C1 segment of cervical spinal cord (tissue), 14 donors: ENCODE measurements around the gene ANKRD17.
A peak's percentile ranks its signal among the peaks of the same experiment; 100 is the strongest.

ENCODE experiments used
- DNase-seq, 14 donors: peaks; one replicate each; lab custom pipeline; 2025; lab: John Stamatoyannopoulos, UW

The ANKRD17 gene

DNA sequence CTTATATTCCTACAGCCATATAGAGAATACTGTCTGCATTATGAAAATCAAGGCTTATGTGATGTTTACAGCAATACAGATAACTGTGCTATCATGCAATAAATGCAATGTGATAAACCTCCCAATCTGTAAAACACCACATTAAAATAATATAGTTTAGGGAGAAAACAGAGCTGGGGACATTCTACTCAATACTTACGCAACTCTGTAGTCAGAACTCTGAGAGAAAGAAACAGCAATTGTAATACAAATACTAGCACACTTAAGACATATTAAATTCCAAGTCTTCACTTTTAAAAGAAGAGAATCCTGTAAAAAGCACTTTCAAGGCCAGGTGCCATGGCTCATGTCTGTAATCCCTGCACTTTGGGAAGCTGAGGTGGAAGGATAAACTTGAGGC is 61.4 kb downstream of the ANKRD17 start:
- DNase-seq: no peak

DNA sequence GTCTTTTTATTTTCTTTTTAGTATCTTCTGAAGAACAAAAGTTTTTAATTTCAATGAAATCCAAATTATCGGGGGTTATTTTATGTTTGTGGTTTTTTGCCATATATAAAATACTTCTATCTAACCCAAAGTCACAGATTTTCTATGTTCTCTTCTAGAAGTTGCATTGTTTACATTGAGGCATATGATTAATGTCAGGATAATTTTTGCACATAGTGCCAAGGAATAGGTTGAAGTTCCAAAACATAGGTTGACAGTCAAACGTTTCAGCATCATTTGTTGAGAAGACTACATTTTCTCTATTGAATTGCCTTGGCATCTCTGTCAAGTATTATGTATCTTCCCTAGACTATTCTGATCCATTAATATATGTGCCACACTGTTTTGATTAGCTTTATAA is 64.5 kb downstream of the ANKRD17 start:
- no peak for DNase-seq

DNA sequence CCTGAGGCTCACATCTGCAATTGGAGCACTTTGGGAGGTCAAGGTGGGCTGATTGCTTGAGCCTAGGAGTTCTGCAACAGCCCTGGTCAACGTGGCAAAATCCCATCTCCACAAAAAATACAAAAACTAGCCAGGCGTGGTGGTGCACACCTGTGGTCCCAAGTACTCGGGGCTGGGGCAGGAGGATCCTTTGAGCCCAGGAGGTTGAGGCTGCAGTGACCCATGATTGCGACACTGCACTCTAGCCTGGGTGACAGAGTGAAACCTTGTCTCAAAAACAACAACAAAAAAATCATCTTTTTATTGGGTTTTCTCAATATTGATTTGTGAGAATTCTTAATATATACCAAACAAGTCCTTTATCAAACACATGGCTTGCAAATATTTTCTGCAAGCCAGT is 64.9 kb downstream of the ANKRD17 start:
- no peak for DNase-seq

- DNase-seq: no peak
Measured at GRCh38 chr4:73193155-73193554, 65.4 kb downstream of the ANKRD17 start.

DNA sequence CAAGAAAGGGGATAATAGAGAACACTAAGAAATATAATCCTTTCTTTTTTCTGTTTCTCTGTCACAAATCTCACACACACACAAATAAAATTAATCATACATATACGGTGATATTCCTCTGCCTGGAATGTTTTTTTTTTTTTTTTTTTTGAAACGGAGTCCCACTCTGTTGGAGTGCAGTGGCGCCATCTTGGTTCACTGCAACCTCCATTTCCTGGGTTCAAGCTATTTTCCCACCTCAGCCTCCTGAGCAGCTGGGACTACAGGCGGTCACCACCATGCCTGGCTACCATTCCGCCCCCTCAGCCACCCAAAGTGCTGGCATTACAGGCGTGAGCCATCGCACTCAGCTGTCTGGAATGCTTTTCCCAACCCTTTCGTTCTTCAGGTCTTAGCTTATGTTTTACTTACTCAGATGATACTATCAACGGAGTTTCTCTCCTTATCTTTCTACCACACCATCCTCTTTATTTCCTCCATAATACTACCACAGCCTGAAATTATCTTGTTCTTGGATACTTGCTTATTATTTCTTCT is 69.3 kb downstream of the ANKRD17 start:
- no peak for DNase-seq

GRCh38 chr4:73187325-73187724 is 71.3 kb downstream of the ANKRD17 start:
- no peak for DNase-seq

DNA sequence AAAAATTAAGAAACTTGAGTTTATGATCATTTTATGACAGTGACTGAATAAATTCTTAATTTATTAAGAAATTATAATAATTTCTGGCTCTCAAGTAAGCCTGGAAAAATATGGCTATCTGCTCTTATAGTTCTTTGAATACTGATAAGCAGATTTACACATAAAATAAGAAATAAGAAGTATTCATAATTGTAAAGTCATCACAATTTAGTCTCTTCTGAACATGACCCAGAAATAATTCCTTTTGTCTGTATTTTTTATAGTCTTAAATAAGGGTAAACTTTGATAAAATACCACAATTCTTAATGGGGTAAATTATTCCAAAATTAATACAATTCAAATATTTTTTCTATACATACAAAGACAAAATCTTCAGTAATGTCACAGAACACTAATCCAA is 72.7 kb downstream of the ANKRD17 start:
- DNase-seq: no peak

GRCh38 chr4:73181231-73181630 is 77.4 kb downstream of the ANKRD17 start:
- no peak for DNase-seq

DNA sequence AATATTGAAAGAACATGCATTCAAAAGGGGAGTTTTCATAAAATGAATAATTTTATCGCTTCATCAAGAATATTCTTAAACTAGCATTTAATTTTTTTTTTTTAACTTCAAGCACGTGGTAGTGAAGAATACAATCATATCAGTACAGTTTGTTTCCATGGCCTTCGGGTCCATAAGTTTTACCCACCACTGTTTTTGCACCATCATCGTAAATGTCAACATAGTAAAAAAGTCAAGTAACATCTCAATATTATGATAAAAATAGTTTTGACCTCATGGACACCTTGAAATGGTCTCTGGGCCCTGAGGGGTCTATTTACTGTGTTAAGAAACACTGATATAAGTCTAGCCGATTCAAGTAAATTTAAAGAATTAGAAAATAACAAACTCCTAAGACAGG is 80.2 kb downstream of the ANKRD17 start:
- no peak for DNase-seq

DNA sequence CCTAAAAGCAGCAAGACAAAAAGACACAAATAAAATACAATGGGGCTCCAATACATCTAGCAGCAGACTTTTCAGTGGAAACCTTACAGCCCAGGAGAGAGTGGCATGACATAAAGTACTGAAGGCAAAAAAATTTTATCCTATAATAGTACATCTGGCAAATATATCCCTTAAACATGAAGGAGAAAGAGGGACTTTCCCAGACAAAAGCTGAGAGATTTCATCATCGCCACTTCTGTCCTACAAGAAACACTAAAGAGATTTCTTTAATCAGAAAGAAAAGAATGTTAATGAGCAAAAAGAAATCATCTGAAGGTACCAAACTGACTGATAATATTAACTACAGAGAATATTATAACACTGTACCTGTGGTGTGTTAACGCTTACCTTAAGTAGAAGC is 86.4 kb downstream of the ANKRD17 start:
- no peak for DNase-seq

DNA sequence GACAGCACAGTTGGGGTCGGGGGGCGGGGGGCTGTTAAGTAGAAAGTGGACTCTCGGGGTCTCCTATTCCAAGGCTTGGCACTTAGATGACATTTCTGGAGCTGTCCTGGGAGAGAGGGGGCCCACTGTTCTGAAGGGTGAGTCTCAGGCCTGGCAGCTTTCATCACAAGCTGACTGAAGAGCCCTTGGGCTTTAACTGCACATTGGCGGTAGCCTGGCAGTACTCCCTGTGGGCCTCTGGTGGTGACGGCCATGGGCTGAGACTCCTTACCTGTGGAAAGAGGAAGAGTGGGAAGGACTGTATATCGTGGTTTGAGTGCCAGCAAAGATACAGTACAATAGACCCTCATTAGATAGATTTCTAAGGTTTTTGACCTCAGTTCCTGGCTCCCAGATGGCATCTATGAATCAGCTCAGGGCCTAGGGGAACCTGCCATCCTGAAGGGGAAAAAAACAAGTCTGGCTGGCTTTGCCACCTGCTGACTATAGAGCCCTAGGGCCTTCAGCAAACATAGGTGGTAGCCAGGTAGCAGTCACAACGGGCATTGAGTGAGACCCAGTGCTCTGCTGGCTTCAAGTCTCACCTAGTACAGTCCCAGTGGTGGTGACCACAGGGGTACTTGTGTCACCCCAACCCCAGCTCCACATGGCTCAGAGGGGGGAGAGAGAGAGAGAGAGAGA is 87.9 kb downstream of the ANKRD17 start:
- no peak for DNase-seq

DNA sequence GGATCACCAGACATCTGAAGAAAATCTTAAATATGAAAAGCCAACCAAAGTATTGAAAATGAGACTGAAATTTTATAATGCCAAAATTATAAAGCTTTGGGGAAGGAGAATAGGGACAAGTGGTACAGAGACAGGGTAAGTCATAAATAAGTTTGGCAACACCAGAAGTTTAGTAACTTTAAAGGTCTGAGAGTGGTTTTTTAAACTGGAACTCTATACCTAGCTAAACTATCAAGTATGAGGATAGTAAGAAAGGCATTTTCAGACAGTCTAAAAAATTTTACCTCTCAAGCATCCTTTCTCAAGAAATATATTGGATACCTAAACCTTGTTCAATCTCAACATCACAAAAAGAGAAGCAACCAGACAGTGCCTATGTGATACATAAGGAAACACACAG is 92.4 kb downstream of the ANKRD17 start:
- no peak for DNase-seq

GRCh38 chr4:73161527-73162185 is 96.9 kb downstream of the ANKRD17 start:
- DNase-seq: no peak

DNA sequence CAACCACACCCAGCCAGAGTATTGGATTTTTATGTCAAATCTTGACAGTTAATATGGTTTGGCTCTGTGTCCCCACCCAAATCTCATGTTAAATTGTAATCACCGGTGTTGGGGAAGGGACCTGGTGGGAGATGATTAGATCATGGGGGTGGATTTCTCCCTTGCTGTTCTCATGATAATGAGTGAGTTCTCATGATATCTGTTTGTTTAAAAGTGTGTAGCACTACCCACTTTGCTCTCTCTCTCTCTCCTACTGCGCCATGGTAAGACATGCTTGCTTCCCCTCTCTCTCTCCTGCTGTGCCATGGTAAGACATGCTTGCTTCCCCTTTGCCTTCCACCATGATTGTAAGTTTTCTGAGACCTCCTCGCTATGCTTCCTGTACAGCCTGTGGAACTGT is 102.2 kb downstream of the ANKRD17 start:
- DNase-seq: no peak

- no peak for DNase-seq
Measured at GRCh38 chr4:73152893-73153292, 105.7 kb downstream of the ANKRD17 start.

GRCh38 chr4:73142995-73143547 is 115.5 kb downstream of the ANKRD17 start:
- no peak for DNase-seq

DNA sequence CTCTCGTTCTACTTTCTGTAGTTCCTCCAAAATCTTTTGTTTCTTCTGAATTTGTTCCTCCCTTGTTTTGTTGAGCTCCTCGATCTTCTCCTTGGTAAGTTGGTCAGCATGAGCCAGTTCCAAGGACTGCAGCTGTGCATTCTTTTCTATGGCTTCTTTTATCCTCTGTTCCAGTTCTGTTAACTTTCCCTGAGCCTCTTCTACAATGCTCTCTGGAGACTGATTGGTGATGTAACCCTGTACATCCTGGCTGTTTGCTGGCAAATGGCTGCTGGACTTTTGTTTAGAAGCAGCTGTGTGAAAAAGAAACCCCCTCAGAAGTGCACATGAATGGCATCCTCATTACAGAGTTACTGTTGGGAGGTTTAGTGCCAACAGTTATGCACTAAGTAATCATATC is 118.6 kb downstream of the ANKRD17 start:
- DNase-seq: peak in 3 of 14 donors; percentile 1 to 43 (median 10)

DNA sequence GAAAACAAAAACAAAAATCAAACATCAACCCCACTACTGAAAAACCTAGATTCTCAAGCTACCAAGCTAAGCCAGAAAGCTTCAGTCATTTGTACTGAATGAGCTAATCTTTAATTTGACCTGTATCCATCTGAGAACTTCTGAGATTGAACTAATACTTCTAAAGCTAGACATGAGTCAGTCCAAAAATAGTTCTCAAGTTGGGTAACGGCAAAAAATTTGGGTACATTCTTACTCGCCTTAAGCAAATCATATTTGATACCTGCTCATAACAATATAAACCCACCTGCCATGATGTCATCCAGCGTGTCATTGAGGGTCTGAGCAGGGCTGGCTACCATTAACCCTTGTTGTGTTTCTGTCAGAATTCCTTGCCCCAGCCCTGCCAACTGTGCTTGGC is 119.4 kb downstream of the ANKRD17 start:
- no peak for DNase-seq

GRCh38 chr4:73137121-73137520 is 121.5 kb downstream of the ANKRD17 start:
- no peak for DNase-seq

DNA sequence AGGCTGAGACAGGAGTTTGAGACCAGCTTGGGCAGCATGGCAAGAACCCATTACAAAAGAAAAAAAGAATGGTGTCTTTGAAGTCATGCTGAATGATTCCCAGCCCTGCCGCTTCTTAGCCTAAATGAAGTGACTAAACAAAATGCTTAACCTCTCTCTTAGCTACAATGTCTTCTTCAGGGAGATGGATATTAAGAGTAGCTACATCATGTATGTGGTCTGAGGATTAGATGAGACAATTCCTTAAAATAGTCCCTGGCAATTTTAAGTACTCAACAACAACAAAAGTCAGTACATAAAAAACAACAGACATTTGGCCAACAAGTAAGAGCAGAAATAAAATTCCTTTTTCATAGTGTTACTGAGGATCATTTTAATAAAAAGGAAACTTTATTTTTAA is 124.8 kb downstream of the ANKRD17 start:
- no peak for DNase-seq

- no peak for DNase-seq
Measured at GRCh38 chr4:73131281-73131680, 127.3 kb downstream of the ANKRD17 start.

GRCh38 chr4:73129319-73129718 is 129.3 kb downstream of the ANKRD17 start:
- DNase-seq: no peak

- DNase-seq: peak in 2 of 14 donors; percentile 0 to 1
Measured at GRCh38 chr4:73127839-73128453, 130.7 kb downstream of the ANKRD17 start.
